ENCODE measurements around the gene TTC7B. TPM values are rescaled to one million over a fixed set of nuclear protein-coding genes. Genes with fewer than 3 reads are reported as not detected.

TTC7B gene
- total and polyA plus RNA-seq, 2 of the 8 experiments (the other 6 are each of a cell fraction or from before 2014, with no cell fraction given) = 23.7 to 34.0 TPM

DNA sequence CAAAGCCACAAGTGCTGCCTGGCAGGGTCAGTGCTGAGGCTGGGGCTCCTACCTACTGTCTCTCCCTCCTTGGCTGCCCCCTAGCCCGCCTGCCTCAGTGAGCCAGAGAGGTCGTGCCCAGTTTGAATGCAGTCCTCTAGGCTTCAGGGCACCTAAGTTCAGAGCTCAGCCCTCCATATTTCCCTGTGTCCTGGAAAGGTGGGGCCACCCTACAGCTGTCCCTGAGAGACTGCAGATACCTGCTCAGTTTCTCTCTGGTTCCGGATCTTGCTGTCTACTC is 276.8 kb downstream of the TTC7B start (continued):
- TF ChIP-seq, protein P1, sequence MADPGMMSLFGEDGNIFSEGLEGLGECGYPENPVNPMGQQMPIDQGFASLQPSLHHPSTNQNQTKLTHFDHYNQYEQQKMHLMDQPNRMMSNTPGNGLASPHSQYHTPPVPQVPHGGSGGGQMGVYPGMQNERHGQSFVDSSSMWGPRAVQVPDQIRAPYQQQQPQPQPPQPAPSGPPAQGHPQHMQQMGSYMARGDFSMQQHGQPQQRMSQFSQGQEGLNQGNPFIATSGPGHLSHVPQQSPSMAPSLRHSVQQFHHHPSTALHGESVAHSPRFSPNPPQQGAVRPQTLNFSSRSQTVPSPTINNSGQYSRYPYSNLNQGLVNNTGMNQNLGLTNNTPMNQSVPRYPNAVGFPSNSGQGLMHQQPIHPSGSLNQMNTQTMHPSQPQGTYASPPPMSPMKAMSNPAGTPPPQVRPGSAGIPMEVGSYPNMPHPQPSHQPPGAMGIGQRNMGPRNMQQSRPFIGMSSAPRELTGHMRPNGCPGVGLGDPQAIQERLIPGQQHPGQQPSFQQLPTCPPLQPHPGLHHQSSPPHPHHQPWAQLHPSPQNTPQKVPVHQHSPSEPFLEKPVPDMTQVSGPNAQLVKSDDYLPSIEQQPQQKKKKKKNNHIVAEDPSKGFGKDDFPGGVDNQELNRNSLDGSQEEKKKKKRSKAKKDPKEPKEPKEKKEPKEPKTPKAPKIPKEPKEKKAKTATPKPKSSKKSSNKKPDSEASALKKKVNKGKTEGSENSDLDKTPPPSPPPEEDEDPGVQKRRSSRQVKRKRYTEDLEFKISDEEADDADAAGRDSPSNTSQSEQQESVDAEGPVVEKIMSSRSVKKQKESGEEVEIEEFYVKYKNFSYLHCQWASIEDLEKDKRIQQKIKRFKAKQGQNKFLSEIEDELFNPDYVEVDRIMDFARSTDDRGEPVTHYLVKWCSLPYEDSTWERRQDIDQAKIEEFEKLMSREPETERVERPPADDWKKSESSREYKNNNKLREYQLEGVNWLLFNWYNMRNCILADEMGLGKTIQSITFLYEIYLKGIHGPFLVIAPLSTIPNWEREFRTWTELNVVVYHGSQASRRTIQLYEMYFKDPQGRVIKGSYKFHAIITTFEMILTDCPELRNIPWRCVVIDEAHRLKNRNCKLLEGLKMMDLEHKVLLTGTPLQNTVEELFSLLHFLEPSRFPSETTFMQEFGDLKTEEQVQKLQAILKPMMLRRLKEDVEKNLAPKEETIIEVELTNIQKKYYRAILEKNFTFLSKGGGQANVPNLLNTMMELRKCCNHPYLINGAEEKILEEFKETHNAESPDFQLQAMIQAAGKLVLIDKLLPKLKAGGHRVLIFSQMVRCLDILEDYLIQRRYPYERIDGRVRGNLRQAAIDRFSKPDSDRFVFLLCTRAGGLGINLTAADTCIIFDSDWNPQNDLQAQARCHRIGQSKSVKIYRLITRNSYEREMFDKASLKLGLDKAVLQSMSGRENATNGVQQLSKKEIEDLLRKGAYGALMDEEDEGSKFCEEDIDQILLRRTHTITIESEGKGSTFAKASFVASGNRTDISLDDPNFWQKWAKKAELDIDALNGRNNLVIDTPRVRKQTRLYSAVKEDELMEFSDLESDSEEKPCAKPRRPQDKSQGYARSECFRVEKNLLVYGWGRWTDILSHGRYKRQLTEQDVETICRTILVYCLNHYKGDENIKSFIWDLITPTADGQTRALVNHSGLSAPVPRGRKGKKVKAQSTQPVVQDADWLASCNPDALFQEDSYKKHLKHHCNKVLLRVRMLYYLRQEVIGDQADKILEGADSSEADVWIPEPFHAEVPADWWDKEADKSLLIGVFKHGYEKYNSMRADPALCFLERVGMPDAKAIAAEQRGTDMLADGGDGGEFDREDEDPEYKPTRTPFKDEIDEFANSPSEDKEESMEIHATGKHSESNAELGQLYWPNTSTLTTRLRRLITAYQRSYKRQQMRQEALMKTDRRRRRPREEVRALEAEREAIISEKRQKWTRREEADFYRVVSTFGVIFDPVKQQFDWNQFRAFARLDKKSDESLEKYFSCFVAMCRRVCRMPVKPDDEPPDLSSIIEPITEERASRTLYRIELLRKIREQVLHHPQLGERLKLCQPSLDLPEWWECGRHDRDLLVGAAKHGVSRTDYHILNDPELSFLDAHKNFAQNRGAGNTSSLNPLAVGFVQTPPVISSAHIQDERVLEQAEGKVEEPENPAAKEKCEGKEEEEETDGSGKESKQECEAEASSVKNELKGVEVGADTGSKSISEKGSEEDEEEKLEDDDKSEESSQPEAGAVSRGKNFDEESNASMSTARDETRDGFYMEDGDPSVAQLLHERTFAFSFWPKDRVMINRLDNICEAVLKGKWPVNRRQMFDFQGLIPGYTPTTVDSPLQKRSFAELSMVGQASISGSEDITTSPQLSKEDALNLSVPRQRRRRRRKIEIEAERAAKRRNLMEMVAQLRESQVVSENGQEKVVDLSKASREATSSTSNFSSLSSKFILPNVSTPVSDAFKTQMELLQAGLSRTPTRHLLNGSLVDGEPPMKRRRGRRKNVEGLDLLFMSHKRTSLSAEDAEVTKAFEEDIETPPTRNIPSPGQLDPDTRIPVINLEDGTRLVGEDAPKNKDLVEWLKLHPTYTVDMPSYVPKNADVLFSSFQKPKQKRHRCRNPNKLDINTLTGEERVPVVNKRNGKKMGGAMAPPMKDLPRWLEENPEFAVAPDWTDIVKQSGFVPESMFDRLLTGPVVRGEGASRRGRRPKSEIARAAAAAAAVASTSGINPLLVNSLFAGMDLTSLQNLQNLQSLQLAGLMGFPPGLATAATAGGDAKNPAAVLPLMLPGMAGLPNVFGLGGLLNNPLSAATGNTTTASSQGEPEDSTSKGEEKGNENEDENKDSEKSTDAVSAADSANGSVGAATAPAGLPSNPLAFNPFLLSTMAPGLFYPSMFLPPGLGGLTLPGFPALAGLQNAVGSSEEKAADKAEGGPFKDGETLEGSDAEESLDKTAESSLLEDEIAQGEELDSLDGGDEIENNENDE (IDR thresholded peaks at IDR 0.05; ENCODE audit: insufficient replicate concordance, low read length) = no peak
- TF ChIP-seq CTBP2 (IDR thresholded peaks at IDR 0.05; ENCODE audit: borderline replicate concordance, insufficient read depth, insufficient read length, low read length) (no peak), JUND (IDR thresholded peaks at IDR 0.05; ENCODE audit: low read length) (no peak), EGR1 (IDR thresholded peaks at IDR 0.05; ENCODE audit: borderline replicate concordance, low read depth, low read length) (no peak), SP4 (IDR thresholded peaks at IDR 0.05; ENCODE audit: low read length) (no peak), SP1 (IDR thresholded peaks at IDR 0.05; ENCODE audit: low read depth, low read length) (no peak), CEBPB (IDR thresholded peaks at IDR 0.05; ENCODE audit: low read depth, low read length) (no peak), SAP30 (IDR thresholded peaks at IDR 0.05; ENCODE audit: insufficient read depth, insufficient replicate concordance, low read length) (no peak), TAF7 (optimal IDR thresholded peaks at IDR 0.05; ENCODE audit: borderline replicate concordance, low read depth, low read length) (no peak)
- TF ChIP-seq, protein P2, sequence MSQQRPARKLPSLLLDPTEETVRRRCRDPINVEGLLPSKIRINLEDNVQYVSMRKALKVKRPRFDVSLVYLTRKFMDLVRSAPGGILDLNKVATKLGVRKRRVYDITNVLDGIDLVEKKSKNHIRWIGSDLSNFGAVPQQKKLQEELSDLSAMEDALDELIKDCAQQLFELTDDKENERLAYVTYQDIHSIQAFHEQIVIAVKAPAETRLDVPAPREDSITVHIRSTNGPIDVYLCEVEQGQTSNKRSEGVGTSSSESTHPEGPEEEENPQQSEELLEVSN (IDR thresholded peaks at IDR 0.05) = no peak
- TF ChIP-seq, protein P3, sequence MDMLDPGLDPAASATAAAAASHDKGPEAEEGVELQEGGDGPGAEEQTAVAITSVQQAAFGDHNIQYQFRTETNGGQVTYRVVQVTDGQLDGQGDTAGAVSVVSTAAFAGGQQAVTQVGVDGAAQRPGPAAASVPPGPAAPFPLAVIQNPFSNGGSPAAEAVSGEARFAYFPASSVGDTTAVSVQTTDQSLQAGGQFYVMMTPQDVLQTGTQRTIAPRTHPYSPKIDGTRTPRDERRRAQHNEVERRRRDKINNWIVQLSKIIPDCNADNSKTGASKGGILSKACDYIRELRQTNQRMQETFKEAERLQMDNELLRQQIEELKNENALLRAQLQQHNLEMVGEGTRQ (IDR thresholded peaks at IDR 0.05; ENCODE audit: low read length) = no peak
